Gastrocnemius medialis (tissue), 4 donors: Measurements from ENCODE around the gene SFRP4. TPM values are rescaled to one million over a fixed set of nuclear protein-coding genes. Genes with fewer than 3 reads are reported as not detected.
A peak's percentile ranks its signal among the peaks of the same experiment; 100 is the strongest.

Experiments
- ATAC-seq, 2 donors: fragments of 150-250 bp; one replicate each; pipeline ENCODE4 v1.9.1; 2016
- DNase-seq, 2 donors: peaks; one replicate each; pipeline ENCODE4 v3.0.0-alpha.2; 2019
- H3K27ac ChIP-seq, 4 donors: fragments of 200-600 bp; sonication (generic); 1 replicate in 1 of 4; 2 replicates in 3 of 4; pipeline ENCODE4 v1.5.1; 2016 to 2018; ENCODE audit warnings: mild to moderate bottlenecking in 2 of 4, moderate library complexity in 1 of 4
- H3K27me3 ChIP-seq, 3 donors: fragments of 200-600 bp; sonication (generic) in 2 of 3; 1 replicate in 1 of 3; 2 replicates in 2 of 3; pipeline versions ENCODE4 v1.5.1 to v1.6.0; 2016 to 2019; ENCODE audit warnings: mild to moderate bottlenecking in 1 of 3, moderate library complexity in 1 of 3
- H3K36me3 ChIP-seq, 2 donors: fragments of 200-600 bp; sonication (generic) in 1 of 2; one replicate each; pipeline ENCODE4 v1.5.1; 2017 to 2018
- H3K4me1 ChIP-seq, 2 donors: fragments of 200-600 bp; sonication (generic) in 1 of 2; one replicate each; pipeline ENCODE4 v1.5.1; 2016 to 2017; ENCODE audit warnings: mild to moderate bottlenecking in 2 of 2
- H3K4me3 ChIP-seq, 4 donors: fragments of 200-600 bp; sonication (generic) in 3 of 4; 1 replicate in 1 of 4; 2 replicates in 3 of 4; pipeline ENCODE4 v1.5.1; 2016 to 2019; ENCODE audit warnings: mild to moderate bottlenecking in 2 of 4
- H3K9me3 ChIP-seq, 3 donors: fragments of 200-600 bp; sonication (generic) in 2 of 3; 1 replicate in 1 of 3; 2 replicates in 2 of 3; pipeline ENCODE4 v1.5.1; 2016 to 2019
- CTCF ChIP-seq, 5 experiments: fragments of 450-650 bp in 3 of 5; fragments of 200-600 bp in 2 of 5; sonication (generic) in 2 of 5; IDR thresholded peaks in 4 of 5; conservative IDR thresholded peaks in 1 of 5; 1 replicate in 4 of 5; 2 replicates in 1 of 5; pipeline ENCODE4 v1.5.1; 2016 to 2019; ENCODE audit warnings: antibody characterized with exemption in 5 of 5, mild to moderate bottlenecking in 3 of 5, moderate library complexity in 3 of 5
- POLR2A ChIP-seq, 2 donors: fragments of 450-650 bp; IDR thresholded peaks; one replicate each; pipeline ENCODE4 v1.6.1; 2017; ENCODE audit warnings: antibody characterized with exemption in 2 of 2, mild to moderate bottlenecking in 2 of 2, moderate library complexity in 2 of 2
- in situ Hi-C, 4 donors: fragments of 200-750 bp; cut with MboI; loops; one replicate each; pipeline versions ENCODE4 v1.15.0 to v1.8.0; 2017; ENCODE audit warnings: low sequenced_read_pairs in 4 of 4
- intact Hi-C: fragments of 100-400 bp; cut with DNase I; formaldehyde crosslinking; loops from one replicate; pipeline ENCODE4 v1.15.1; 2023; ENCODE audit warnings: low total_unique reads
- total RNA-seq, 4 donors: library from RNA; depleted of rRNA; stranded (reverse); fragments of >200 nt; gene quantifications; one replicate each; pipeline versions ENCODE4 v1.1.0 to v1.2.3, GENCODE V29; 2016

SFRP4 gene
- total RNA-seq, 4 donors from 2014 or later = 0.24 to 0.98 (median 0.71) TPM; not detected in 1

GRCh38 chr7:37901890-37902524, 14.6 kb downstream of the SFRP4 start:
- Histone ChIP-seq H3K9me3 (no peaks in the 10 kb centered on the region), H3K4me1 (peaks cover 5 to 12% of the 10 kb centered on the region in 2 donors), H3K27ac (no peak overlapping the region), H3K4me3 (no peak overlapping the region), H3K36me3 (no peaks in the 10 kb centered on the region), H3K27me3 (no peaks in the 10 kb centered on the region)
- intact Hi-C loops (loop anchor here (5.0 kb wide), 2 partner anchors 200 to 320 kb away; no protein-coding TSS in a partner anchor), in situ Hi-C loops (loop anchor here (5.0 to 25.0 kb wide), 5 partner anchors 203 to 435 kb away; no protein-coding TSS in a partner anchor)
- ATAC-seq = peak in 1 of 2 donors; percentile 36
- DNase-seq = no peak
- TF ChIP-seq CTCF (IDR thresholded peaks at IDR 0.05 in 4 of 5, conservative IDR thresholded peaks at IDR 0.05 in 1 of 5) (no peak), POLR2A (IDR thresholded peaks at IDR 0.05) (no peak)

DNA sequence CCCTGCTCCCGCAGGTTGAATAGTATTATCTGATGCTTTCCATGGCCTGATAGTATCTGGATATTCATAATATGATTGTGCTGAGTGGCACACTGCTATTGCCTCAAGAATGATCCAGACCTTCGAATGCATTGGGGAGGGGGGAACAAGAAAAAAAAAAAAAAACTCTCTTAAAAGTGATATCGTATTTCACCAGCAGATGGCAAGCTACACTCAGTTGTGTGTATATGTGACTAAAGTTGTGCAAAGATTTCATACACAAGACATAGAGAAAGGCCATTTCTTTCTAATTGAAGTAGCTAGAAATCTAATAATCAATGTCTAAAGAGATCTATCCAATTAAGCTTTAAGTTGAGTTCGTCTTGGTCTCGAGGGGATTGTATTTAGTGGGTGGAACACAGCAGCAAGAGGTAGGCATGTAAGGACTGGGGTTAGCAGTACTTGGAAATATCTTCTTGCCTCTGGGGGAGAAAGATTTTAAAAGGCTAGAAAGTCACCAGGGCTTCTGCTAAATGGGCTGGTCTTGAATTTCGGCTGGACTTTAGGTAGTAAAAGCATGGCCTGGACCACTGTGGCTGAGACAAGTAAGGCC, 15.3 kb downstream of the SFRP4 start:
- intact Hi-C loops (loop anchor here (5.0 kb wide), 2 partner anchors 201 to 321 kb away; no protein-coding TSS in a partner anchor), in situ Hi-C loops (loop anchor here (5.0 to 25.0 kb wide), 5 partner anchors 203 to 436 kb away; no protein-coding TSS in a partner anchor)
- H3K27ac ChIP-seq = no peak overlapping the region
- H3K4me3 ChIP-seq = no peak overlapping the region
- H3K36me3 ChIP-seq = no peaks in the 10 kb centered on the region
- TF ChIP-seq POLR2A (IDR thresholded peaks at IDR 0.05) = no peak
- peak; percentile 33 to 59 (median 38) for TF ChIP-seq CTCF (IDR thresholded peaks at IDR 0.05 in 4 of 5, conservative IDR thresholded peaks at IDR 0.05 in 1 of 5)
- DNase-seq = no peak
- no peaks in the 10 kb centered on the region for H3K27me3 ChIP-seq
- peak in 1 of 2 donors; percentile 53 for ATAC-seq
- peaks cover 5 to 12% of the 10 kb centered on the region in 2 donors for H3K4me1 ChIP-seq
- H3K9me3 ChIP-seq = no peaks in the 10 kb centered on the region

GRCh38 chr7:37899712-37900247, 16.8 kb downstream of the SFRP4 start:
- no peak overlapping the region for H3K27ac ChIP-seq
- no peaks in the 10 kb centered on the region for H3K9me3 ChIP-seq
- intact Hi-C loops = loop anchor here (5.0 kb wide), 2 partner anchors 203 to 323 kb away; no protein-coding TSS in a partner anchor
- no peaks in the 10 kb centered on the region for H3K27me3 ChIP-seq
- peaks cover 5 to 12% of the 10 kb centered on the region in 2 donors for H3K4me1 ChIP-seq
- H3K4me3 ChIP-seq = no peak overlapping the region
- DNase-seq (no peak), ATAC-seq (no peak)
- in situ Hi-C loops = loop anchor here (5.0 to 25.0 kb wide), 5 partner anchors 205 to 438 kb away; no protein-coding TSS in a partner anchor
- no peak for TF ChIP-seq CTCF (IDR thresholded peaks at IDR 0.05 in 4 of 5, conservative IDR thresholded peaks at IDR 0.05 in 1 of 5)
- no peak for TF ChIP-seq POLR2A (IDR thresholded peaks at IDR 0.05)
- no peaks in the 10 kb centered on the region for H3K36me3 ChIP-seq

- intact Hi-C loops = no loop called here
- TF ChIP-seq CTCF (IDR thresholded peaks at IDR 0.05 in 4 of 5, conservative IDR thresholded peaks at IDR 0.05 in 1 of 5) = no peak
- no peak for TF ChIP-seq POLR2A (IDR thresholded peaks at IDR 0.05)
- H3K27me3 ChIP-seq = no peaks in the 10 kb centered on the region
- no peaks in the 10 kb centered on the region for H3K36me3 ChIP-seq
- H3K27ac ChIP-seq = no peak overlapping the region
- ATAC-seq = no peak
- no peaks in the 10 kb centered on the region for H3K4me1 ChIP-seq
- H3K4me3 ChIP-seq = no peak overlapping the region
- DNase-seq = no peak
- no peaks in the 10 kb centered on the region for H3K9me3 ChIP-seq
- in situ Hi-C loops = no loop called here
These were observed 21.9 kb downstream of the SFRP4 start for GRCh38 chr7:37894671-37895070.
